ENCODE measurements around the gene MYCBPAP.
A peak's percentile ranks its signal among the peaks of the same experiment; 100 is the strongest.

The MYCBPAP gene, protein sequence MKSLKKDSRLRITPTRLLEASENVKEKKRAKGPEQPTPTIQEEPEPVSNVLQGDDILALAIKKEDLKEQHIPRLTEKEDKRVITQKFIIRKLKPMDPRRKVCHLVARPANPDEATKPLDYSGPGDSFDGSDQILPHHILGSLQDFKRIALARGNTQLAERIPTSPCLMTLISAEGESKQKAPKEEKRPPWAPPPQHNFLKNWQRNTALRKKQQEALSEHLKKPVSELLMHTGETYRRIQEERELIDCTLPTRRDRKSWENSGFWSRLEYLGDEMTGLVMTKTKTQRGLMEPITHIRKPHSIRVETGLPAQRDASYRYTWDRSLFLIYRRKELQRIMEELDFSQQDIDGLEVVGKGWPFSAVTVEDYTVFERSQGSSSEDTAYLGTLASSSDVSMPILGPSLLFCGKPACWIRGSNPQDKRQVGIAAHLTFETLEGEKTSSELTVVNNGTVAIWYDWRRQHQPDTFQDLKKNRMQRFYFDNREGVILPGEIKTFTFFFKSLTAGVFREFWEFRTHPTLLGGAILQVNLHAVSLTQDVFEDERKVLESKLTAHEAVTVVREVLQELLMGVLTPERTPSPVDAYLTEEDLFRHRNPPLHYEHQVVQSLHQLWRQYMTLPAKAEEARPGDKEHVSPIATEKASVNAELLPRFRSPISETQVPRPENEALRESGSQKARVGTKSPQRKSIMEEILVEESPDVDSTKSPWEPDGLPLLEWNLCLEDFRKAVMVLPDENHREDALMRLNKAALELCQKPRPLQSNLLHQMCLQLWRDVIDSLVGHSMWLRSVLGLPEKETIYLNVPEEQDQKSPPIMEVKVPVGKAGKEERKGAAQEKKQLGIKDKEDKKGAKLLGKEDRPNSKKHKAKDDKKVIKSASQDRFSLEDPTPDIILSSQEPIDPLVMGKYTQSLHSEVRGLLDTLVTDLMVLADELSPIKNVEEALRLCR

DNA sequence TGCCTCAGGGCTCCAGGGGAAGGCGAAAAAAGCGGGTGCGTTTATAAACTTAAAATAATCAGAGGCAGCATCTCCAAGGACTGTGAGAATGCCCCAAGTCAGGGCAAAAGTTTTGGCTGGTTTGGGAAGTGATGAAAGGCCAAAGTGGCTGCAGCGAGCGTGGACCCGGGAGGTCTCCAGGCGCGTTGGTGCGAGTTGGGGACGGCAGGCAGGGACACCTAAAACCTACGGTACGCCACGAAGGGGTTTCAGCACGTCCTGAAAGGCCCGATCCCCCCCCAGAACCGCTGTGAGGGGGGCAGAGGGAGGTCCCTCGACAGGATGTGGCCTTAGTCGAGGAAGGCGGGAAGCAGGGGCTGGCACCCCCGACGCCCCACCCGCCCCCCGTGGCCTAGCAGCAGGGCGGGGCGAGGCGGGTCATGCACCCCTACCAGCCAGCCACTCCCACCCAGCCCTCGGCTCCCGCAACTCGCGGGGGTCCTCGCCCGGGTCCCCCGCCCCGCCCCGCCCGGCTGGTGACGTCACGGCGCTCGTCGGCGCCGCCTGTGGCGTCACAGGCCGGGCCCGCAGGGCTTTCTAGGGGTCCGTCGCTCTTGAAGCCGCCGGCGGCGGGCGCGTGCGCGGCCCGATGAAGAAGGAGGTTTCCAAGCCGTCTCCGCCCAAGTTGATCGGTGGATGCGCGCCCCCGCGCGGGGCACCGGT lies at the start of gene MYCBPAP:
MYCBPAP (plus strand) TSS at position 569 of the 702 bp plus-strand sequence. CDS start 236 bp downstream, outside the sequence.
- in situ Hi-C loops (cut with HindIII; ENCODE audit: low pct_ligation_motif_present, low sequenced_read_pairs) = no loop called here
- Histone ChIP-seq H3K27ac (peak within 1 kb of the TSS; percentile 28), H3K27me3 (replicated peaks) (no peaks in the 10 kb centered on the region), H3K4me3 (ENCODE audit: low read depth, low read length) (peak within 1 kb of the TSS; percentile 59), H3K36me3 (replicated peaks) (no peaks in the 10 kb centered on the region)
- no peak for TF ChIP-seq CTCF (IDR thresholded peaks at IDR 0.05; ENCODE audit: low read depth, low read length, missing control alignments)
- peak; percentile 65 for DNase-seq

DNA sequence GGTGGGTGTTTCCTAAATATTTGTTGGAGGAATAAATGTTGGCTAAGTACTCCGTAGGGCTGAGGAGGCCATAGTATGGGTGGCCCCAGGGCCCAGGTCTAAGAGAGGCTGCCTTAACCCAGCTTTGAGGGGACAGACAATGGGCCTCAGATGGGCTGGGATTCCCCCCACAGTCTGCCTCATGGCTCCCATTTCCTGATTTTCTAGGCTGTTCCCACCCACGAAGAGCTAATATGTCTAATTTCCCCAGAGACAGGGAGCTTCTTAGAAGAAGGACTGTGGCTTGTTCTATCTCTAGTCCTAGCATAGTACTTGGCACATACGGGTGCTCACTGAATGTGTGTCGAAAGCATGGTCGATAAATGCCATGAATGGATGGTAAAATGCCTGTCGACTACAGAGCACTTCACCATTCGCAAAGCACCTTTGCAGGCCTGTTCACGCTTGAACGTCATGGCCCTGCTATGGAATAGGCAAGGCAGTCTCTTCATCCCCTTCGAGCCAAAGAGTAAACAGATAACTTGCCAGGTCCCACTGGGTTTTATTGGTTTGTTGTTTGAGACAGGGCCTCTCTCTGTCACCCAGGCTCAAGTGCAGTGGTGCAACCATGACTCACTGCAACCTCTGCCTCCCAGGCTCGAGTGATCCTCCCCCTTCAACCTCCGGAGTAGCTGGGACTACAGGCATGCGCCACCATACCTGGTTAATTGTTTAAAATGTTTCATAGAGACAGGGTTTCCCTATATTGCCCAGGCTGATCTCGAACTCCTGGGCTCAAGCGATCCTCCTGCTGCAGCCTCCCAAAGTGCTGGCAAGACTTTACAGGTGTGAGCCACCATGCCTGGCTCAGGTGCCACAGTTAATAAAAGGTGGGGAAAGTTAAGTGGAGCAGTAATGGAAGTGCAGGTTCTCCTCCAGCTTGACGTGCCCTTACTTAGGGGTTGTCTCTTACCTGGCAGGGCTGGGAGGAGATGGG lies 49.2 kb upstream of the MYCBPAP start:
- peak; percentile 6 for DNase-seq
- Histone ChIP-seq H3K27ac (no peak overlapping the region), H3K27me3 (replicated peaks) (no peaks in the 10 kb centered on the region), H3K36me3 (replicated peaks) (no peaks in the 10 kb centered on the region), H3K4me3 (ENCODE audit: low read depth, low read length) (no peak overlapping the region)
- in situ Hi-C loops (cut with HindIII; ENCODE audit: low pct_ligation_motif_present, low sequenced_read_pairs) = no loop called here
- TF ChIP-seq CTCF (IDR thresholded peaks at IDR 0.05; ENCODE audit: low read depth, low read length, missing control alignments) = no peak

- TF ChIP-seq CTCF (IDR thresholded peaks at IDR 0.05; ENCODE audit: low read depth, low read length, missing control alignments) = no peak
- Histone ChIP-seq H3K36me3 (replicated peaks) (no peaks in the 10 kb centered on the region), H3K4me3 (ENCODE audit: low read depth, low read length) (no peak overlapping the region), H3K27me3 (replicated peaks) (no peaks in the 10 kb centered on the region), H3K27ac (no peak overlapping the region)
- in situ Hi-C loops (cut with HindIII; ENCODE audit: low pct_ligation_motif_present, low sequenced_read_pairs) = no loop called here
- no peak for DNase-seq
These were observed 48.5 kb upstream of the MYCBPAP start for GRCh38 chr17:50459756-50460155.

GRCh38 chr17:50460831-50461526 lies 47.3 kb upstream of the MYCBPAP start:
- Histone ChIP-seq H3K27me3 (replicated peaks) (no peaks in the 10 kb centered on the region), H3K4me3 (ENCODE audit: low read depth, low read length) (no peak overlapping the region), H3K36me3 (replicated peaks) (no peaks in the 10 kb centered on the region), H3K27ac (no peak overlapping the region)
- TF ChIP-seq CTCF (IDR thresholded peaks at IDR 0.05; ENCODE audit: low read depth, low read length, missing control alignments) = no peak
- in situ Hi-C loops (cut with HindIII; ENCODE audit: low pct_ligation_motif_present, low sequenced_read_pairs) = no loop called here
- DNase-seq = no peak
